Adipocyte (in vitro differentiated cells): Measurements from ENCODE around the gene NFIA.

Experiments used
- DNase-seq: peaks from one replicate; pipeline ENCODE4 v3.0.0-alpha.2; 2015; ENCODE audit warnings: low read depth
- H3K27me3 ChIP-seq: replicated peaks from 2 replicates; pipeline ENCODE4 v1.7.0; 2013; ENCODE audit warnings: mild to moderate bottlenecking, low read length, moderate library complexity; ENCODE audit not compliant: control insufficient read depth, insufficient read depth
- H3K36me3 ChIP-seq: 2 replicates; pipeline ENCODE4 v1.7.0; 2013; ENCODE audit warnings: low read length, mild to moderate bottlenecking, moderate library complexity; ENCODE audit not compliant: control insufficient read depth, insufficient read depth, severe bottlenecking
- H3K4me1 ChIP-seq: 2 replicates; pipeline ENCODE4 v1.7.0; 2013; ENCODE audit warnings: mild to moderate bottlenecking, low read length, moderate library complexity; ENCODE audit not compliant: control insufficient read depth, insufficient read depth
- H3K4me3 ChIP-seq: 2 replicates; pipeline ENCODE4 v1.7.0; 2013; ENCODE audit warnings: mild to moderate bottlenecking, low read length, moderate library complexity
- H3K9ac ChIP-seq: 2 replicates; pipeline ENCODE4 v1.7.0; 2013; ENCODE audit warnings: mild to moderate bottlenecking, low read length, moderate library complexity
- H3K9me3 ChIP-seq: 2 replicates; pipeline ENCODE4 v1.7.0; 2013; ENCODE audit warnings: mild to moderate bottlenecking, low read length, moderate library complexity; ENCODE audit not compliant: control insufficient read depth

Gene NFIA

DNA sequence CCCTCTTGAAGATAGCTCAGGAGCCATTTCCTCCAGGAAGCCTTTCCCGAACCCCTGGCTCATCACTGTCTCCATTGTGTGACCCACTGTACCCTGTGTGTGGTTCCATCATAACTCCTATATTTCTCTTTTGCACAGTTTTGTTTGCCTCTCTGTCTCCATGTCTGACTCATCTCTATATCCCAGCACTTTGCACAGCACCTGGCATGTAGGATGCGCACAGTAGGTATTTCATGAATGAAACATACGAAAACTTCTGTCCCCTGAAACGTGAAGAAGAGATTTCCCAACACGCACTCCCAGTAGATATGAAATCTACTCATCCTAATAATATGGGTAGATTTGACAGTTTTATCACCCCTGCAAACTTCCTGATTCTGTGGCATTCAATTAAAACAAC lies 275.2 kb downstream of the NFIA start:
- Histone ChIP-seq H3K27me3 (no peaks in the 10 kb centered on the region), H3K36me3 (peaks cover 48% of the 10 kb centered on the region), H3K9me3 (no peaks in the 10 kb centered on the region), H3K4me3 (no peak overlapping the region), H3K9ac (no peak overlapping the region), H3K4me1 (no peaks in the 10 kb centered on the region)
- no peak for DNase-seq

DNA sequence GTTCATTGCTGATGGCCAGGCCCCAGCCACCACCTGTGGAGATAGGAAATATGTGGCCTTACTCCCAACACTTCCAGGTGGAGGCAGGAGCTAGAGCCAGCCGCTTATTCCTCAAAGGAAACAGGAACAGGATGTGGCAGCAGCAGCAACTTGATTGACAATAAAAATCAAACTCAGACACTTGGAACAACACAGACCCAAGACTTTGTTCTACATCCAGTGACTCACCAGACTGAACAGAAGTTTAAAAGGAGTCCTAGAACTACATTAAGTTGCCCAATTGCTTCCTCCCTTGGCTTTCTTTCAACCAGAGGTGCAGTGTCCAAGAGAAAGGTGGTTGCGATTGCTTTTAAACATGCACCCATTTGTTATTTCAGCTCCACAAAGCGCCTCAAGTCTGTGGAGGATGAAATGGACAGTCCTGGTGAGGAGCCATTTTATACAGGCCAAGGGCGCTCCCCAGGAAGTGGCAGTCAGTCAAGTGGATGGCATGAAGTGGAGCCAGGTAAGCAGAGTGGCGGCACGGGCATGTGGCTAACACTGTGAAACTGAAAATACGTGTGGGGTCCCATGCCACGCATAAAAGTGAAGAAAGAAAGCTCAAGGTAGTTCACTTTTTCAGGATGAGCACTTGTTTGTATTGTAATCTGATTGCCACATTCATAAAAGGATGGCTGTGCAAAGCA lies 276.6 kb downstream of the NFIA start:
- H3K9ac ChIP-seq: no peak overlapping the region
- H3K4me1 ChIP-seq: no peaks in the 10 kb centered on the region
- no peak overlapping the region for H3K4me3 ChIP-seq
- DNase-seq: peak; percentile 6
- H3K9me3 ChIP-seq: no peaks in the 10 kb centered on the region
- no peaks in the 10 kb centered on the region for H3K27me3 ChIP-seq
- H3K36me3 ChIP-seq: peaks cover 34% of the 10 kb centered on the region

DNA sequence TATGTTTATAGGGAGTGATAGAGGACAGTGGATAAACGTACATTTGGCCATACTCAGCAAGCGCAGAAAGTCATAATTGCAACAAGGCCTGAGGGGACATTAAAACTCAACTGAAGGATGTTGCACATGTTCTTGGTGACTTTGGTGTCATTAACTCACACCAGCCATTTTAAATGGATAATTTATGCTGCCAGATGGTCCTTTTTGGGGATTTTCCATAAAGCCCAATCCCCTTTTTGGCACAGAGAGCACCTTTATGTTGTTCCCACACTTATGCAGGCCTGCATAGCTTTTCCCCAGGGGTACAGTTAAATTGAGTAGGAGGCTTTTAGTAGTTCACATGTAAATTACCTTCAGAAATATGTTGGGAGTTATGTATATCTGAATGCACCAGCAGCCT lies 279.6 kb downstream of the NFIA start:
- no peak overlapping the region for H3K9ac ChIP-seq
- H3K4me3 ChIP-seq: no peak overlapping the region
- no peaks in the 10 kb centered on the region for H3K4me1 ChIP-seq
- no peaks in the 10 kb centered on the region for H3K9me3 ChIP-seq
- H3K36me3 ChIP-seq: peaks cover 27% of the 10 kb centered on the region
- H3K27me3 ChIP-seq: no peaks in the 10 kb centered on the region
- DNase-seq: no peak

DNA sequence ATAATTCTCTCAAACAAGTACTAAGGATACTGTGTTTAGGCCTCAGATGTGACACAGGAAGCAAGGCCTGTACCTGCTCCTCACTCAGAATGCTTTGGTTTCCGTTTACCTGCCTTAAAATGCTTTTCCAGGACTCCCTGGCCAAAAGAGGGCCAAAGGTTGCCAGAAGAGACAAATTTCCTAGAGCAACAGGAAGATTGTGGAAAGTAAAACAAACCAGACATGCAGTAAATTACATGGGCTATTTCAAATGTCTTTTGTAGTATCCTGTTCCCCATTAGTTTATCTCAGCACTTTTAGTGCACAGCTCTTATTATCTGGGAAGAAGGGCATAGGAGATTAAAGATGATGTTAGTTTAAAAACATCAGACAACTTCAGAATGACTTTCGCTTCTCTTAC lies 280.0 kb downstream of the NFIA start:
- no peaks in the 10 kb centered on the region for H3K4me1 ChIP-seq
- H3K4me3 ChIP-seq: no peak overlapping the region
- peaks cover 30% of the 10 kb centered on the region for H3K36me3 ChIP-seq
- no peak for DNase-seq
- H3K27me3 ChIP-seq: no peaks in the 10 kb centered on the region
- H3K9ac ChIP-seq: no peak overlapping the region
- no peaks in the 10 kb centered on the region for H3K9me3 ChIP-seq

DNA sequence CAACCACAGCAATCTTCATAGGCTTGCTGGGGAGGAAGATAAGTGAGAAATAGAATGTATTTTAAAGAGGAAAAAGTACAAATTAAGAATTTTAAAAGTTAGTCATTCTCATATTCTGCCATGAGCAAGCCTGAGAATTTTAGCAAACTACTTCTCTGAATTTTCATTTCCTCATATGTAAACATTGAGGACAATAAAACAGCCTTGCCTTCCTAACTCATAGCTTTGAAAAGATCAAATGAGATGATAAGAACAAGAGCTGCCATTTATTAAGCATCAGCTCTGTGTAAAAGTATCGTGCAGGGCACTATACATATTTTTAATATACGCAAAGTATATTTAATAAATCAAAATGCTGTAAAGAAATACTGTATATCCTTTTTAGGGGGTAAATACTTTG lies 286.0 kb downstream of the NFIA start:
- H3K4me3 ChIP-seq: no peak overlapping the region
- H3K27me3 ChIP-seq: no peaks in the 10 kb centered on the region
- peaks cover 3% of the 10 kb centered on the region for H3K4me1 ChIP-seq
- H3K36me3 ChIP-seq: peaks cover 12% of the 10 kb centered on the region
- DNase-seq: no peak
- no peaks in the 10 kb centered on the region for H3K9me3 ChIP-seq
- H3K9ac ChIP-seq: no peak overlapping the region

DNA sequence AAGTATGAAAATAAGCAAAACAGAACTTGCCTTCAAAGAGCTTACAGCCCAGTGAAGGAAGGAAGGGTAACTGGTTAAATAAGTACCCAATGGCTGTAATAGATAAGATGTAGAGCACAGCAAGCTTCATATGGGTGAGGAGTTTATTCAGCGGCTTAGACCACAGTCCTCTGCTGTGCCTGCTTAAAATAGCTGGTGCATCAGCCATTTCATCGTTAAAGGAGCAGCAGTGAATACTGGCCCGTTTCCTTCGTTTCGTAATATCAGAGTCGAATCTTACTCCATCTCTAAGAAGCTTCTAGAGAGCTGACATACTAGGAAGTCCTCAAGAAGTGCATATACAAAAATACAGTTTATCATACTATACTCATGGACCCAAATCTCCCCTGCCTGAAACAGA lies 286.5 kb downstream of the NFIA start:
- no peak for DNase-seq
- Histone ChIP-seq H3K9ac (no peak overlapping the region), H3K9me3 (no peaks in the 10 kb centered on the region), H3K36me3 (peaks cover 12% of the 10 kb centered on the region), H3K4me3 (no peak overlapping the region), H3K4me1 (peaks cover 3% of the 10 kb centered on the region), H3K27me3 (no peaks in the 10 kb centered on the region)

DNA sequence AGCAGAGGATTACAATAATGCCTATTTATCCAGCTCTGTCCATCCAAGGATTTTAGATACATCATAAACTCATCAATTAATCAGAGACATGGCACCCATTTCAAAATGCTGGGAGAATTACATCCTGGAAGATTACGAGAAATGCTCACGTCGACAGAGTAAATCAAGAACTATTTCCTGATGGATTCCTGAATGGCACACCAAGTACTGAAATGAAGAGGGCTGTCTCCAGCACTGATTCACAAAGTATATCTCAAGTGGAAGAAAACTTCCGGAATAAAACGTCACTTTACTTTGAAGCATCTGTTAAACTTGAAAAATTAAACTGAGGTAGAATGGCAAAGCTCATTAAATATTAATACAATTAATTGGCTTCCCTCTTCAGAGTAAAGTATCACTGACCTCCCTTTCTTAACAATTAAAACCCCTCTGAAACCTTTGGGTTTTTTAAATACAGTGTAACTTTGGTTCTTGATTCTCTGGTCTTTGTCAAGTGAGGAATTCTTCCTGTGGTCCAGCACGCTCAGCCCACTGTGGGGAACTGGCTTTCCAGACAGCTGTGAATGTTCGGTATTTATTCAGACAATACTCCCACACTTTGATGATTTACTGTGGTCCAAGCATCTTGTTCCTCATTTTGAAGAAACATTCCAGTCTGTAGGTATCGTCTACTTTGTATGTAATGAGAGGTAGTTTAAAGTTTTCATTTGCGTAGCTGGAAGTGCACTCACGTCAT lies 288.0 kb downstream of the NFIA start:
- H3K36me3 ChIP-seq: peaks cover 12% of the 10 kb centered on the region
- H3K4me3 ChIP-seq: no peak overlapping the region
- no peaks in the 10 kb centered on the region for H3K27me3 ChIP-seq
- no peak overlapping the region for H3K9ac ChIP-seq
- H3K9me3 ChIP-seq: no peaks in the 10 kb centered on the region
- DNase-seq: no peak
- peaks cover 3% of the 10 kb centered on the region for H3K4me1 ChIP-seq

DNA sequence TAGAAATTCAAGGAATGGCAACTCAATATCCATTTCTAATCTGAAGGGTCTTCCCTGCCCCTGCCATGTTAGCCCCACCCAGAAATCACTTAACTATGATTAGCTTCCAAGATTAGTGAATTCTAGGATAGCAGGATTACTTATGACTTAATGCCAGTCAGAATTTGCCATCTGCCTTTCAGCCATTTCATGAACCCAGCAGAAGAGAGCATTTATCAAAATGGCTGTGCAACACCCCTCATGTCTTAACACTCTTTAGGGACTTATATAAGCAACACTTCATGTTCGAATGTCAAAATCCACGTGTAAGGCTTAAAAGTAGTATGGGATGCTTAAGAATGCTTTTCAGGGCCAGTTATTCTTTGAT lies 288.5 kb downstream of the NFIA start:
- no peak for DNase-seq
- H3K9me3 ChIP-seq: no peaks in the 10 kb centered on the region
- H3K36me3 ChIP-seq: peaks cover 12% of the 10 kb centered on the region
- H3K4me3 ChIP-seq: no peak overlapping the region
- H3K27me3 ChIP-seq: no peaks in the 10 kb centered on the region
- no peak overlapping the region for H3K9ac ChIP-seq
- peaks cover 3% of the 10 kb centered on the region for H3K4me1 ChIP-seq

DNA sequence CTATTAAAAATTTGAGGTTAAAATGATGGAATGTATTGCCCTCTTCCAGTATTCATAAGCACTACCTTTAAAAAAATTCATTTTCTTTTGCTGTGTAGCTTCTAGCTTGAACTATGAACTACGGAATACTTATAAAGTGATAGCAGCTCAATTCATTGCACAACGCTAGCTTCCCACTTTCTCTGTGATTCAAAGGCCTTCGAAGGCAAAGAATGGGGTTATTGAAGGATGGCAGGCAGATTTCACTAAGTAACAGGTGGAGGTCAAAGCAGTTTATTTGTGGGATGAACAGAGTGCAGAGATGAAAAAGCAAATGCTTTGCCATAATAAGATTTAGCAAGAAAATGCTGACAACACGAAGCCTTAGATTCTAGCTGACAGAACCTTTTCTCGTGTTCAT lies 290.6 kb downstream of the NFIA start:
- no peak overlapping the region for H3K4me3 ChIP-seq
- H3K27me3 ChIP-seq: no peaks in the 10 kb centered on the region
- no peak for DNase-seq
- H3K9ac ChIP-seq: no peak overlapping the region
- H3K4me1 ChIP-seq: peaks cover 3% of the 10 kb centered on the region
- H3K9me3 ChIP-seq: no peaks in the 10 kb centered on the region
- peaks cover 6% of the 10 kb centered on the region for H3K36me3 ChIP-seq

DNA sequence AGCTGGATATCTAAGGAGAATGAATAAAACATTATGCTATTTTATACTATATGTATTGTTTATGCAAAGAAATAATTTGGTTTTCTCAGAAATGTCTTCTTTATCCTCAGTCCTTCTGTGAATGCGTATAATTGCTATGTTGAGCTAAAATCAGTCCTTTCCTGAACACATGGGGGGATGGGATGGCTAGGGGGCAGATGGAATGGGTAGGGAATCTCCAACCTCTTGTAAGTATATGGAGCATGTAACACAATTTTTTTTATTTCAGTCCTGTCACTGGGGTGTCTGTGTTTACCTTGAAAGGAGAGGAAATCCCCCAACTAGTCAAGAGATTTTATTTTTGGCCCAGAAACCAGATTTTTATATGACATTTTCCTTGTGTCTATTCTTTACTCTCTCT lies 291.8 kb downstream of the NFIA start:
- no peaks in the 10 kb centered on the region for H3K27me3 ChIP-seq
- no peak overlapping the region for H3K9ac ChIP-seq
- H3K4me3 ChIP-seq: no peak overlapping the region
- DNase-seq: no peak
- H3K9me3 ChIP-seq: no peaks in the 10 kb centered on the region
- H3K36me3 ChIP-seq: peaks cover 6% of the 10 kb centered on the region
- H3K4me1 ChIP-seq: peaks cover 6% of the 10 kb centered on the region

DNA sequence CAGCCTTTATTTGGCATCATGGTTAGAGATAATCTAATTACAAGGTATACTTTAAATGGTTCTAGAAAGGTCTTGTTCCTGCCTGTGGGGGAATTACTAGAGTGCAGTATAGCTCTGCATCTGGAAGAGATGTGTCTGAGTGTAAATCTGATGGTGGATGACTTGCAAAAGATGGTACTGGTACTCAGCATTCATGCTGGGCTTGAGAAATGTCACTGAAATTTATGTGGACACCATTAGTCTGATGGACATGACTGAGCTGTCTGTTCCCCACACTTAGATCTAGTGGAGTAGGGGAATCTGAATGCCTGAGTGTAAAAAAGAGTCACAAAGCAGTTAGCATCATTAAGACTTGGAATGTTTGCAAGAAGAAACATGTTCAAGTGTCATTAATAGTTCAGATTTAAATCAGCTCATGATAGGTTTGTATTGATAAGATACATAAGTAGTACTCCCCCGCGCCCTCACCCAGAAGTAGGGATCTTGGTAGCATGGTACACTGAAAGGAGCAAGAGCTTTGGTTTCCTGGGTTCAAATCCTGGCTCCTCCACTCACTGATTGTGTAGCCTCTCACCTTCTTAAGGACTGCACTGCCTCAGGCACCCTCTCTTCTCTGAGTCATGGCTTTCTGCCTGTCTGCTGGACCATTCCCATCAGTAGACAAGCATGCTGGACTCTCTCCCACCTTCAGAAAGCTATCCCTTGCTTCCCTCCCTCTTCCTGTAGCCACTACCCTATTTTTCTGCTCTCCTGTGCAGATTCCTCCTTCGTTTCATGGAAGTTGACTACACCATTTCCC lies 292.9 kb downstream of the NFIA start:
- Histone ChIP-seq H3K9ac (no peak overlapping the region), H3K27me3 (no peaks in the 10 kb centered on the region), H3K4me3 (no peak overlapping the region), H3K4me1 (peaks cover 6% of the 10 kb centered on the region), H3K9me3 (no peaks in the 10 kb centered on the region), H3K36me3 (peaks cover 6% of the 10 kb centered on the region)
- no peak for DNase-seq
